Liver (tissue), 9 donors: ENCODE data around the gene HIPK3. TPM values are rescaled to one million over a fixed set of nuclear protein-coding genes. Genes with fewer than 3 reads are reported as not detected.

Experiments used
- DNase-seq: peaks from one replicate; pipeline ENCODE4 v3.0.0-alpha.2; 2017; ENCODE audit warnings: low spot score
- H3K27ac ChIP-seq, 2 donors: one replicate each; pipeline ENCODE4 v1.7.0; 2013; ENCODE audit warnings: inconsistent platforms in 2 of 2, low read length in 2 of 2, control low read depth in 1 of 2, low read depth in 1 of 2, mild to moderate bottlenecking in 1 of 2
- H3K27me3 ChIP-seq, 4 donors: one replicate each; pipeline versions ENCODE4 v1.6.1 to v1.7.0; 2013; ENCODE audit warnings: low read length in 3 of 4, inconsistent platforms in 1 of 4, mild to moderate bottlenecking in 1 of 4, moderate library complexity in 1 of 4; ENCODE audit not compliant: control insufficient read depth in 4 of 4, insufficient read depth in 4 of 4
- H3K36me3 ChIP-seq, 4 donors: one replicate each; pipeline versions ENCODE4 v1.6.1 to v1.7.0; 2013; ENCODE audit warnings: low read length in 3 of 4, mild to moderate bottlenecking in 3 of 4, low read depth in 1 of 4, moderate library complexity in 1 of 4; ENCODE audit not compliant: control insufficient read depth in 4 of 4, insufficient read depth in 3 of 4
- H3K4me1 ChIP-seq, 4 donors: one replicate each; pipeline versions ENCODE4 v1.6.1 to v1.7.0; 2013; ENCODE audit warnings: low read length in 3 of 4, mild to moderate bottlenecking in 3 of 4, moderate library complexity in 1 of 4; ENCODE audit not compliant: control insufficient read depth in 4 of 4, insufficient read depth in 4 of 4
- H3K4me3 ChIP-seq, 3 donors: one replicate each; pipeline versions ENCODE4 v1.6.1 to v1.7.0; 2013; ENCODE audit warnings: low read length in 3 of 3, control low read depth in 1 of 3, low read depth in 1 of 3, mild to moderate bottlenecking in 1 of 3
- H3K9ac ChIP-seq, 2 donors: one replicate each; pipeline ENCODE4 v1.7.0; 2013; ENCODE audit warnings: low read length in 2 of 2, mild to moderate bottlenecking in 2 of 2, moderate library complexity in 2 of 2, control low read depth in 1 of 2, low read depth in 1 of 2
- H3K9me3 ChIP-seq, 4 donors: one replicate each; pipeline versions ENCODE4 v1.6.1 to v1.7.0; 2013; ENCODE audit warnings: low read length in 3 of 4; ENCODE audit not compliant: control insufficient read depth in 4 of 4
- ATF3 ChIP-seq: IDR thresholded peaks from 2 replicates; pipeline ENCODE4 v1.6.1; 2016; ENCODE audit warnings: antibody characterized with exemption
- CTCF ChIP-seq: fragments of 150-350 bp; IDR thresholded peaks from 2 replicates; pipeline ENCODE4 v1.5.1; 2017; ENCODE audit warnings: improper control_type of control experiment, low read depth, low read length; ENCODE audit not compliant: missing input control
- EGR1 ChIP-seq, 2 donors: IDR thresholded peaks; 2 replicates each; pipeline ENCODE4 v1.6.1; 2016 to 2018; ENCODE audit warnings: antibody characterized with exemption in 2 of 2, low read depth in 2 of 2
- FOXA2 ChIP-seq: IDR thresholded peaks from 2 replicates; pipeline ENCODE4 v1.6.1; 2016; ENCODE audit warnings: antibody characterized with exemption
- HNF4A ChIP-seq, 2 donors: conservative IDR thresholded peaks; 2 replicates each; pipeline ENCODE4 v1.6.1; 2016; ENCODE audit warnings: antibody characterized with exemption in 2 of 2, mild to moderate bottlenecking in 2 of 2
- HNF4G ChIP-seq: IDR thresholded peaks from 2 replicates; pipeline ENCODE4 v1.6.1; 2016; ENCODE audit warnings: antibody characterized with exemption
- JUND ChIP-seq, 2 donors: IDR thresholded peaks; 2 replicates each; pipeline ENCODE4 v1.6.1; 2016; ENCODE audit warnings: antibody characterized with exemption in 2 of 2
- MAX ChIP-seq: IDR thresholded peaks from 2 replicates; pipeline ENCODE4 v1.6.1; 2016; ENCODE audit warnings: antibody characterized with exemption
- NR2F2 ChIP-seq: IDR thresholded peaks from 2 replicates; pipeline ENCODE4 v1.6.1; 2016; ENCODE audit warnings: antibody characterized with exemption
- RAD21 ChIP-seq, 2 donors: IDR thresholded peaks; 2 replicates each; pipeline ENCODE4 v1.6.1; 2016; ENCODE audit warnings: antibody characterized with exemption in 2 of 2, mild to moderate bottlenecking in 2 of 2
- RXRA ChIP-seq, 2 donors: IDR thresholded peaks; 2 replicates each; pipeline ENCODE4 v1.6.1; 2017 to 2018; ENCODE audit warnings: antibody characterized with exemption in 2 of 2, mild to moderate bottlenecking in 1 of 2
- SP1 ChIP-seq: IDR thresholded peaks from 2 replicates; pipeline ENCODE4 v1.6.1; 2018; ENCODE audit warnings: antibody characterized with exemption, mild to moderate bottlenecking
- TAF1 ChIP-seq: conservative IDR thresholded peaks from 2 replicates; pipeline ENCODE4 v1.6.1; 2016; ENCODE audit warnings: antibody characterized with exemption, mild to moderate bottlenecking
- YY1 ChIP-seq: IDR thresholded peaks from 2 replicates; pipeline ENCODE4 v1.6.1; 2016; ENCODE audit warnings: antibody characterized with exemption, mild to moderate bottlenecking
- WGBS: extraction: QIAGEN DNeasy Blood & Tissue Kit; methylation state at CpG from one replicate; pipeline ENCODE4 v1.1.7; 2013; 5-methylcytosine and 5-hydroxymethylcytosine counted together
- polyA plus RNA-seq, 2 donors: library from polyadenylated mRNA; stranded (reverse) in 1 of 2; unstranded in 1 of 2; fragments of 200-250 nt in 1 of 2; fragments of >200 nt in 1 of 2; fragmentation: Nextera tagmentation in 1 of 2; extraction: Ambion mirVana in 1 of 2; gene quantifications; one replicate each; pipeline versions ENCODE4 v1.2.1 to v1.2.3, GENCODE V29; 2013 to 2015
- total RNA-seq, 2 donors: library from RNA; depleted of rRNA; stranded (reverse); fragments of >200 nt; gene quantifications; one replicate each; pipeline ENCODE4 v1.2.3, GENCODE V29; 2014
- TF ChIP-seq, protein P1 (sequence below): IDR thresholded peaks from 2 replicates; pipeline ENCODE4 v1.6.1; 2016; ENCODE audit warnings: antibody characterized with exemption
- TF ChIP-seq, protein P2 (sequence below): IDR thresholded peaks from 2 replicates; pipeline ENCODE4 v1.6.1; 2016; ENCODE audit warnings: antibody characterized with exemption, mild to moderate bottlenecking
- donor health status: healthy.
- donor health status: healthy.
- donor health status: healthy.
- donor health status: healthy.
- donor health status: healthy.

The HIPK3 gene
- total and polyA plus RNA-seq, 4 donors, result 12.0 to 67.5 (median 27.6) TPM

- TF ChIP-seq HNF4G, result no peak
- TF ChIP-seq ATF3, result no peak
- no peak for TF ChIP-seq FOXA2
- TF ChIP-seq, protein P1, sequence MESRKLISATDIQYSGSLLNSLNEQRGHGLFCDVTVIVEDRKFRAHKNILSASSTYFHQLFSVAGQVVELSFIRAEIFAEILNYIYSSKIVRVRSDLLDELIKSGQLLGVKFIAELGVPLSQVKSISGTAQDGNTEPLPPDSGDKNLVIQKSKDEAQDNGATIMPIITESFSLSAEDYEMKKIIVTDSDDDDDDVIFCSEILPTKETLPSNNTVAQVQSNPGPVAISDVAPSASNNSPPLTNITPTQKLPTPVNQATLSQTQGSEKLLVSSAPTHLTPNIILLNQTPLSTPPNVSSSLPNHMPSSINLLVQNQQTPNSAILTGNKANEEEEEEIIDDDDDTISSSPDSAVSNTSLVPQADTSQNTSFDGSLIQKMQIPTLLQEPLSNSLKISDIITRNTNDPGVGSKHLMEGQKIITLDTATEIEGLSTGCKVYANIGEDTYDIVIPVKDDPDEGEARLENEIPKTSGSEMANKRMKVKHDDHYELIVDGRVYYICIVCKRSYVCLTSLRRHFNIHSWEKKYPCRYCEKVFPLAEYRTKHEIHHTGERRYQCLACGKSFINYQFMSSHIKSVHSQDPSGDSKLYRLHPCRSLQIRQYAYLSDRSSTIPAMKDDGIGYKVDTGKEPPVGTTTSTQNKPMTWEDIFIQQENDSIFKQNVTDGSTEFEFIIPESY, result no peak
- TF ChIP-seq, protein P2, sequence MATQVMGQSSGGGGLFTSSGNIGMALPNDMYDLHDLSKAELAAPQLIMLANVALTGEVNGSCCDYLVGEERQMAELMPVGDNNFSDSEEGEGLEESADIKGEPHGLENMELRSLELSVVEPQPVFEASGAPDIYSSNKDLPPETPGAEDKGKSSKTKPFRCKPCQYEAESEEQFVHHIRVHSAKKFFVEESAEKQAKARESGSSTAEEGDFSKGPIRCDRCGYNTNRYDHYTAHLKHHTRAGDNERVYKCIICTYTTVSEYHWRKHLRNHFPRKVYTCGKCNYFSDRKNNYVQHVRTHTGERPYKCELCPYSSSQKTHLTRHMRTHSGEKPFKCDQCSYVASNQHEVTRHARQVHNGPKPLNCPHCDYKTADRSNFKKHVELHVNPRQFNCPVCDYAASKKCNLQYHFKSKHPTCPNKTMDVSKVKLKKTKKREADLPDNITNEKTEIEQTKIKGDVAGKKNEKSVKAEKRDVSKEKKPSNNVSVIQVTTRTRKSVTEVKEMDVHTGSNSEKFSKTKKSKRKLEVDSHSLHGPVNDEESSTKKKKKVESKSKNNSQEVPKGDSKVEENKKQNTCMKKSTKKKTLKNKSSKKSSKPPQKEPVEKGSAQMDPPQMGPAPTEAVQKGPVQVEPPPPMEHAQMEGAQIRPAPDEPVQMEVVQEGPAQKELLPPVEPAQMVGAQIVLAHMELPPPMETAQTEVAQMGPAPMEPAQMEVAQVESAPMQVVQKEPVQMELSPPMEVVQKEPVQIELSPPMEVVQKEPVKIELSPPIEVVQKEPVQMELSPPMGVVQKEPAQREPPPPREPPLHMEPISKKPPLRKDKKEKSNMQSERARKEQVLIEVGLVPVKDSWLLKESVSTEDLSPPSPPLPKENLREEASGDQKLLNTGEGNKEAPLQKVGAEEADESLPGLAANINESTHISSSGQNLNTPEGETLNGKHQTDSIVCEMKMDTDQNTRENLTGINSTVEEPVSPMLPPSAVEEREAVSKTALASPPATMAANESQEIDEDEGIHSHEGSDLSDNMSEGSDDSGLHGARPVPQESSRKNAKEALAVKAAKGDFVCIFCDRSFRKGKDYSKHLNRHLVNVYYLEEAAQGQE, result no peak
- TF ChIP-seq RXRA (IDR thresholded peaks at IDR 0.05), result no peak
- no peak for TF ChIP-seq SP1
- no peak for TF ChIP-seq JUND (IDR thresholded peaks at IDR 0.05)
- no peak for TF ChIP-seq NR2F2
- TF ChIP-seq YY1, result no peak
- no peak overlapping the region for H3K4me3 ChIP-seq
- H3K4me1 ChIP-seq, result peaks cover 0 to 19% (median 4%) of the 10 kb centered on the region in 4 donors
- H3K36me3 ChIP-seq, result no peaks in the 10 kb centered on the region
- no peaks in the 10 kb centered on the region for H3K27me3 ChIP-seq
- DNase-seq, result no peak
- H3K9ac ChIP-seq, result no peak overlapping the region
- H3K27ac ChIP-seq, result no peak overlapping the region
- H3K9me3 ChIP-seq, result no peaks in the 10 kb centered on the region
Observed at GRCh38 chr11:33321422-33321821, 64.2 kb downstream of the HIPK3 start.

GRCh38 chr11:33323421-33323820 lies 66.2 kb downstream of the HIPK3 start:
- TF ChIP-seq, protein P1, result no peak
- TF ChIP-seq EGR1 (IDR thresholded peaks at IDR 0.05; ENCODE audit: low read depth in 2 of 2) (no peak), MAX (no peak), RAD21 (IDR thresholded peaks at IDR 0.05) (no peak), CTCF (no peak), HNF4A (conservative IDR thresholded peaks at IDR 0.05) (no peak), RXRA (IDR thresholded peaks at IDR 0.05) (no peak), TAF1 (no peak), NR2F2 (no peak), JUND (IDR thresholded peaks at IDR 0.05) (no peak), HNF4G (no peak), ATF3 (no peak), SP1 (no peak)
- TF ChIP-seq, protein P2, result no peak
- Histone ChIP-seq H3K4me3 (no peak overlapping the region), H3K9me3 (no peaks in the 10 kb centered on the region), H3K9ac (no peak overlapping the region), H3K27ac (no peak overlapping the region), H3K27me3 (no peaks in the 10 kb centered on the region), H3K4me1 (peaks cover 0 to 19% (median 6%) of the 10 kb centered on the region in 4 donors), H3K36me3 (no peaks in the 10 kb centered on the region)
- no peak for DNase-seq
- 96% methylated on average over 4 of the region's 4 CpGs for WGBS
